Urothelium cell line (cell line): ENCODE measurements around the gene TBX6.
A peak's percentile ranks its signal among the peaks of the same experiment; 100 is the strongest.

ENCODE experiments used
- DNase-seq: peaks from one replicate; pipeline ENCODE4 v3.0.0; 2011; ENCODE audit warnings: low spot score, mixed read lengths
- FAIRE-seq: peaks from 2 replicates; lab custom pipeline; 2011; peaks lifted over from hg19 to GRCh38; lab: Jason Lieb, UNC

Gene TBX6

GRCh38 chr16:30114411-30114810, 22.7 kb upstream of the TBX6 start:
- no peak for FAIRE-seq
- no peak for DNase-seq

- DNase-seq, result no peak
- no peak for FAIRE-seq
Observed at GRCh38 chr16:30113711-30114333, 22.1 kb upstream of the TBX6 start.

GRCh38 chr16:30113031-30113710, 21.4 kb upstream of the TBX6 start, which contains the start of gene GDPD3:
GDPD3 (minus strand) TSS chr16:30113537; CDS start chr16:30113478, 59 bp downstream.
- FAIRE-seq (no peak), DNase-seq (no peak)

GRCh38 chr16:30112197-30113030, 20.7 kb upstream of the TBX6 start:
- FAIRE-seq, result no peak
- DNase-seq, result peak; percentile 67

GRCh38 chr16:30110661-30111060, 18.9 kb upstream of the TBX6 start:
- FAIRE-seq (no peak), DNase-seq (no peak)

- FAIRE-seq, result no peak
Observed at GRCh38 chr16:30108059-30108850, 16.5 kb upstream of the TBX6 start.

GRCh38 chr16:30104492-30104891, 12.8 kb upstream of the TBX6 start:
- FAIRE-seq (no peak), DNase-seq (no peak)

More at GRCh38 chr16:30108059-30108850, 16.5 kb upstream of the TBX6 start:
- DNase-seq, result no peak

- no peak for DNase-seq
- FAIRE-seq, result no peak
Observed at GRCh38 chr16:30104090-30104489, 12.4 kb upstream of the TBX6 start.

GRCh38 chr16:30096862-30097563, 5.3 kb upstream of the TBX6 start:
- DNase-seq (no peak), FAIRE-seq (no peak)

- FAIRE-seq (no peak), DNase-seq (peak; percentile 93)
Observed at GRCh38 chr16:30096105-30096861, 4.6 kb upstream of the TBX6 start, which contains the start of gene YPEL3. YPEL3 (minus strand) TSS chr16:30096213; CDS start chr16:30095482, 731 bp downstream.

- no peak for FAIRE-seq
Observed at GRCh38 chr16:30095166-30096078, 3.7 kb upstream of the TBX6 start.

GRCh38 chr16:30094541-30095165, 2.9 kb upstream of the TBX6 start:
- DNase-seq, result no peak
- no peak for FAIRE-seq

More at GRCh38 chr16:30095166-30096078, 3.7 kb upstream of the TBX6 start:
- DNase-seq, result no peak

- FAIRE-seq (no peak), DNase-seq (peak; percentile 81)
Observed at GRCh38 chr16:30092373-30093010, 768 bp upstream of the TBX6 start.

- FAIRE-seq (no peak), DNase-seq (no peak)
Observed at GRCh38 chr16:30090610-30091331, 953 bp downstream of the TBX6 start.

- FAIRE-seq (no peak), DNase-seq (no peak)
Observed at GRCh38 chr16:30088832-30089624, 2.7 kb downstream of the TBX6 start.
